ENCODE measurements around the gene CNNM2.
"Not testable (repeated sequence)": the region's sequence is repeated elsewhere in the genome, so short reads cannot be mapped to it uniquely, and the experiment has no call there.

The CNNM2 gene

DNA sequence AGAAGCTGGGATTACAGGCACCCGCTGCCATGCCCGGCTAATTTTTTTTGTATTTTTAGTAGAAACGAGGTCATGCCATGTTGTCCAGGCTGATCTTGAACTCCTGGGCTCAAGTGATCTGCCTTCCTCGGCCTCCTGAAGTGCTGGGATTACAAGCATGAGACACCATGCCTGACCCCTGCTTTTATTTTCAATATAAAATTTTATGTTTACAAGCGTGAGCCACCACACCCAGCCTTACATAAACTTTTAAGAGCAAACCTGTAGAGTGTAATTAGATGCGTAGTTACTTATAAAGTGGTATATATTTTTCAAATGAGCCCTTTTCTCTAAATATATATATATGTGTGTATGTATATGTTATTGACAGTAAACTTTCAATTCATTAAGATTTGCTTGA, 8.7 kb downstream of the CNNM2 start:
- no peak for DNase-seq (ENCODE audit: low read depth in 2 of 2)

DNA sequence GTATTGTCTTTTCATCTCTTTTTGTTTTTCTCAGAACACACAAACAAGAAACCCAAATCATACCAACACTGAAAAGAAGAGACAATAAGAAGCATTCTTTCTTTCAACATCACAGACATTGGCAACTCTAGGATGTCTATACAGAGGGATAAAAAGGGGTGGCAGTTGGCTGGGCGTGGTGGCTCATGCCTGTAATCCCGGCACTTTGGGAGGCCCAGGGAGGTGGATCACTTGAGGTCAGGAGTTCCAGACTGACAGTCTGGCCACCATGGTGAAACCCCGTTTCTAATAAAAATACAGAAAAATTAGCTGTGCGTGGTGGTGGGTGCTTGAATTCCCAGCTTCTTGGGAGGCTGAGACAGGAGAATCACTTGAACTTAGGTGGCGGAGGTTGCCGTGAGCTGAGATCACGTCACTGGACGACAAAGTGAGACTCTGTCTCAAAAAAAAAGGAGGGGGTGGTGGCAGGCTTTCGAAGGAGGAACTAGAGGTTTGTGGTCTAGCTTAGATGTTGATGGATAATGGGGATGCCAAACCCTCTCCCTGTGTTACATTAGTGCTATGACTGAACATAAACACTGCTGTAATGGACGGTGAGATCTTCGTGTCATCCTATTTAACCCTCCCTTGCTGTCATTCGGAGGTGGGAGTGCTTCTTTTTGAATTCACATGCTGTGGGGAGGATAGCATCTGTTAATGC, 9.4 kb downstream of the CNNM2 start:
- DNase-seq (ENCODE audit: low read depth in 2 of 2) = no peak

DNA sequence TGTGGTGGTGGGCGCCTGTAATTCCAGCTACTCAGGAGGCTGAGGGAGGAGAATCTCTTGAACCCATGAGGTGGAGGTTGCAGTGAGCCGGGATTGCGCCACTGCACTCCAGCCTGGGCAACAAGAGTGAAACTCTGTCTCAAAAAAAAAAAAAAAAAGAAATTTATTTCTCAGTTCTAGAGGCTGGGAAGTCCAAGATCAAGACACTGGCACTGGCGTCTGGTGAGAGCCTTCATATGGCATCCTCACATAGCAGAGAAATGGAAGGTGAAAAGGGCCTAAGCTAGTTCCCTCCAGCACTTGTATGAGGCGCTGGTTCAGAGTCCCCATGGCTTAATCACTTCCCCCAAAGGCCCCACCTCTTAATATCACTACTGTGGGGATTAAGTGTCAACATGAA, 10.3 kb downstream of the CNNM2 start:
- DNase-seq (ENCODE audit: low read depth in 2 of 2) = not testable (repeated sequence)

DNA sequence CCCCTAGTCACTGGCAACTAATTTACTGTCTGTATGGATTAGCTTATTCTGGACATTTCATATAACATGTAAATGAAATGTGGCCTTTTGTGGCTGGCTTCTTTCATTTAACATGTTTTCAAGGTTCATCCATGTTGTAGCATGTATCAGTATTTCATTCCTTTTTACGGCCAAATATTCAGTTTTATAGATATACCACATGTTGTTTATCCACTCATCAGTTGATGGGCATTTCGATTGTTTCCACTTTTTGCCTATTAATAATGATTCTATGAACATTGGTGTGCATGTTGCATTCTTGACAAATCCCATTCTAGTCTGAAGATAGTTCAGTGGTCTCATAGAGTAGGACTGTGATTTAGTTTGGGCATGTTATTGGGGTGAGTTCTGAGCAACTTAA, 12.6 kb downstream of the CNNM2 start:
- no peak for DNase-seq (ENCODE audit: low read depth in 2 of 2)

DNA sequence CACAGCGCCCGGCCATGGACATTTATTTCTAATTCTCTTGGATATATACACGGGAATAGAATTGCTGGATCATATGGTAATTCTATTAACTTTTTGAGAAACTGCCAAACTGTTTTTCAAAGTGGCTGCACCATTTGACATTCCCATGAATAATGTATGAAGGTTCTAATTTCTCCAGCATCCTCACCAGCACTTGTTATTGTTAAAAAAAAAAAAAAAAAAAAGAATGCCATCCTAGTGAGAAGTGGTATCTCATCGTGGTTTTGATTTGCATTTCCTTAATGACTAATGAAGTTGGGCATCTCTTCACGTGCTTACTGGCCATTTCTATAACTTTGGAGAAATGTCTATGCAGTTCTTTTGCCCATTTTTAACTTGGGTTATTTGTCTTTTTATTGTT, 13.5 kb downstream of the CNNM2 start:
- DNase-seq (ENCODE audit: low read depth in 2 of 2) = no peak

DNA sequence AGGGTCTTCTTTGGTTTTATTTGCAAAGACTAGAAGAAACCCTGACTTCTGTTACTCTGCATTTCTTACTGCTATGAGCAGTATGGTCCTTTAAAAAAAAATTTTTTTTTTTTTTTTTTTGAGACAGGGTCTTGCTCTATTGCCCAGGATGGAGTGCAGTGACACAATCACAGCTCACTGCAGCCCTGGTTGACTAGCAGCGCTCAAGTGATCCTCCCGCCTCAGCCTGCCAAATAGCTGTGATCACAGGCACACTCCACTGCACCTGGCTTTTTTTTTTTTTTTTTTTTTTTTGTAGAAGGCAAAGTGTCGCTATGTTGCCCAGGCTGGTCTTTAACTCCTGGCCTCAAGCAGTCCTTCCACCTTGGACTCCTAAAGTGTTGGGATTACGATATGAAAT, 17.4 kb downstream of the CNNM2 start:
- no peak for DNase-seq (ENCODE audit: low read depth in 2 of 2)

DNA sequence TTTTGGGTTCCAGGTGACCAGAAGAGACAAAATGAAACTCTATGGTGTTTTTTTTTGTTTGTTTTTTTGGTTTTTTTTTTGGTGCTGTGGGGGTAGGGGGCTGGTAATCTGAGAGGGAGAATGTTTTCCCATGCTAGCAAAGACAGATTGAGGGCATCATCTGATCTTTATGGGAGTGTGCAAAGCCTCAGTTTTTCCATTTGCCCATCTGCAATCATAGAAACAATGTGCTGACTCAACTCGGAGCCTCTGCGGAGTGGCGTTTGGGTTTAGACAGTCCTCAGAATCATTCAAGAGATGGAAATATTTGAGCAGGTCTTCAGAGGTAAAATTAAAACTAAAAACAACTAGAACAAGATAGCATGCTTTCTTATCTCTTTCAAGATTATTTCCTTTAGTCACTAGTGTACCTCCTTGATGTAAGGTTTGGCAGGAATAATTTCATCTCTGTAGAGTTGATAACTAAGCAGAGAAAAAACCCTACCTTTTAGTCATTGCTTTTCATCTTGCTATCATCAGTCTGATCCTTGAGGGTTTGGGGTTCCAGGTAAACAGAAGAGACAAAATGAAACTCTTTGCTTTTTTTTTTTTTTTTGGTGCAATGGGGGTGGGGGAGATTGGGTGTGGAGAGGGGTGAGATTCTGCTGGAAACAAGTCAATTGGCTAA, 18.0 kb downstream of the CNNM2 start:
- no peak for DNase-seq (ENCODE audit: low read depth in 2 of 2)

DNA sequence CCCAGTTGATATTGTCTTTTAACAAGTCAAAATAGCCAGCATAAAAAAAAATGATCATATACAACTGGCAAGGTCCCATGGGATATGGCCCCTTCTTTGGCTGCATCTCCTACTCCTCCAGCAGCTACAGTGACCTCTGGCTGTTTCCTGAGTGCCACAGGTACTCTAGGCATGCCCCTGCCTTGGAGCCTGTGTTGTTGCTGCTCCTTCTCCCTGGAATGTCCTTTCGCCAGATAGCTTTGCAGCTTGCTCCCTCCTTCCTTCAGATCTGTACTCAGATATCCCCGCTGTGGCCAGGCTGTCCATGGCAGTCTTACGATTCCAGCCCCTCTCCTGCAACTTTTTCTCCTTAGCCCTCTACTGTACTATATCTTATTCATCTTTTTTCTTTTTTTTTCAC, 23.3 kb downstream of the CNNM2 start:
- DNase-seq (ENCODE audit: low read depth in 2 of 2) = no peak

DNA sequence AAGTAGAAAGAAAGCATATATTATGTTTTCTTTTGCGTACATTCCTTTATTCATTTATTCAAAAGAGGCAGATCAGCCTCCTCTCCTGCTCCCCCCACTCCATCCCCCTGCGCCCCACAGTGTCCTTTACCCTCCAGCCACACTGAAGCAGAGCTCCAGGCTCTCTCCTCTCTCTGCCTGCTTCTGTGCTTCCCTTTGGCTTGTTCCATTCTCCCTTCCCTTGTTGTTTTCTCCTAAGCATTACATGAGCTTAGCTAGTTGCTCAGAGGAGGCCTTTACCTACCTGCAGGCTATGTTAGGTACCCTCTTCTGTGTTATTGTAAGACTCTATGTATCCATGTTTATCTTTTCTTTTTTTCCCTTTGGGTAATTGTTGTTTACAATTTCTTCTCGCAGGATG, 27.4 kb downstream of the CNNM2 start:
- DNase-seq (ENCODE audit: low read depth in 2 of 2) = no peak

DNA sequence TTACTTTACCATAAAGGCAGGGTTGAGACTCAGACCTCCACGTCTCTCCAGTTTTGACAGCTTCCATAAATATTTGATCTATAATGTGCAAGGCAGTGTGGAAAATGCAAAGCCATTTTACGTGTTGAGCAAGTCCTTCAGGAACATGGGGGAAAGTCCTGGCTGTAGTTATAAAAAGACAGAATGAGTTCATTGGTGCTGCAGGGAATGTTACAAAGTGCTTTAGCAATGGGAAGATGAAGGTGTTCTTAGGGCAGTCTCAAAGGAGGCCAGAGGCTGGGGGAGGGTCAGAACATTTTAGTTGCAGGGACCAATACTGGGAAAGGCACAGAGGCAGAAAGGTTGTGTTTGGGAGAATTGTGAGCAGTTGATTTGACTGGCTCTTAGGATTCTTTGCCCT, 27.9 kb downstream of the CNNM2 start:
- DNase-seq (ENCODE audit: low read depth in 2 of 2) = no peak

DNA sequence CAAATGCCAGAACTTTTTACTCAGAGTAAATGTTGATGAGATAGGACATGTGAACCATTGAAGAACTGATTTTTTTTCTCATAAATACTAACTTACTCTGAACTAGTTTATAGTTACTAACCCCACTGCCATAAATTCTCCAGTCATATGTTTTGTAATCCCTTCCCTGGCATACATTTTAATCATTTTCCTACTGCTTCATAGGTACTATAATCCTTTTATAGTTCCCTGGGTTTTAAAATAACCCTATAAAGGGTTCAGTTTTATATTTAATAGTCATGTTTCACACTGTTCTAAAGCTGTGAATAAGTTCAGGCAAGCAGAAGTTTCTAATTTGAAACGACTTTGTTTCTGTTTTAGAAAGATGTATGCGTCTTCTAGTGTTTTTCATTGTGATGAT, 28.9 kb downstream of the CNNM2 start:
- DNase-seq (ENCODE audit: low read depth in 2 of 2) = no peak

DNA sequence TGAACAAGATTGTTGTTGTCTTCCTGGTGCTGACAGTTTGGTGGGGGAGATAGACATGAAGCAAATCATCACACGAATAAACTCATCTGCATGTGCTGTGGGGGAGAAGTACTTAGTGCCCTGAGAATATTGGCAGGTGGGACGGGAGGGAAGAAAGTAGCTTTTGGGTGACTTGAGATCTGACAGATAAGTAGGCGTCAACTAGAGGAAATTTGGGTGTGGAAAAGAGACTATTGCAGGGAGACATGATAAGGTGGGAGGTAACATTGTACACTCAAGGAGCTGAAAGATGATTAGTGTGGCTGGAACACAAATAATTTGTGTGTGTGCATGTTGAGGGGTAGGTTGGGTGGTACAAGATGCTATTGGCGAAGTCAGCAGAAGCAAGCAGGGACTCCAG, 30.1 kb downstream of the CNNM2 start:
- no peak for DNase-seq (ENCODE audit: low read depth in 2 of 2)

DNA sequence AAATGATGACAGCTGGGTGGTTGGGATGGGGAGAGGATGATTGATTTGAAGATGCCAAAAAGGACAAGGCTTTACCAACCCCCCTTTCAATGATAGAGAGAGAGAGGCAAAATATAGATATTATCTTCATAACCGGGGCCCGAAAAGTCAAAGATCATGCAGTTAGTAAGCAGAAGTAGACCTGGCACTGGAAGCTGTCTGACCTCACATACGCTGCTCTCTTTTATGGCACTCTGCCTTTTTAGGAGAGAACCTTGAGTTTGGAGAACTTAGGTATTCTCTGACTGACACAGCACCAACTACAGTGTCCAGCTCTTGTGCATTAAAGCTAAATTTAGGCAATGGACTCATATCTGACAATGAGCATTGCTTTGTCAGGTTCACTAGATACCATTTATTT, 30.7 kb downstream of the CNNM2 start:
- no peak for DNase-seq (ENCODE audit: low read depth in 2 of 2)

DNA sequence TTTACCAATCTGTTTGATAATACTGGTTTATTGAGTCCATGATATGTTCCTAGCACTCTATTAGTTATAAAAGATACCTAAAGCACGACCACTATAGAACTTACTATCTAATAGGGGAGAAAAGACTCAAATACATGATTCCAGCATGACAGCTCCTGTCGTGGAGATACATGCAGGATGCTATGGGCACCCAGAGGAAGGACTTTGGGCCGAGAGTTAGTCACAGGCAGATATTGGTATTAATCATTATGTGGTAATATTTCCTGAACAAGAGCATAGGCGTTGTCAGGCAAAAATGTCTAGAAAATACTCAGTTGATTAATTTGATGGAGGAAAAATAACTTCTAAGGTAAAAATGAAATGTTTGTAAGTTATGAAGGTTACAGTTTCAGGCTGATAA, 31.8 kb downstream of the CNNM2 start:
- no peak for DNase-seq (ENCODE audit: low read depth in 2 of 2)

DNA sequence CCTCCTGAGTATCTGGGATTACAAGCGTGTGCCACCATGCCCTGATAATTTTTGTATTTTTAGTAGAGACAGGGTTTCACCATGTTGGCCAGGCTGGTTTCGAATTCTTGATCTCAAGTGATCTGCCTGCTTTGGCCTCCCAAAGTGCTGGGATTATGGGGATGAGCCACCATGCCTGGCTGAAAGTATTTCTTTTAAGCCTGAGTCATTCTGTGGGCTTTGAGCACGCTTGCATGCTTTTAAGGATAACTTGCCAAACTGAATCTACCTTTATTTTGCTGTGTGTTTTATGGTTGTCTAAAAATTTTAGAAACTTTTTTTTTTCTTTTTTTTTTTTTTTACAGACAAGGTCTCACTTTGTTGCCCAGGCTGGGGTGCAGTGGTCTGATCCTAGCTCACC, 33.2 kb downstream of the CNNM2 start:
- DNase-seq (ENCODE audit: low read depth in 2 of 2) = no peak

DNA sequence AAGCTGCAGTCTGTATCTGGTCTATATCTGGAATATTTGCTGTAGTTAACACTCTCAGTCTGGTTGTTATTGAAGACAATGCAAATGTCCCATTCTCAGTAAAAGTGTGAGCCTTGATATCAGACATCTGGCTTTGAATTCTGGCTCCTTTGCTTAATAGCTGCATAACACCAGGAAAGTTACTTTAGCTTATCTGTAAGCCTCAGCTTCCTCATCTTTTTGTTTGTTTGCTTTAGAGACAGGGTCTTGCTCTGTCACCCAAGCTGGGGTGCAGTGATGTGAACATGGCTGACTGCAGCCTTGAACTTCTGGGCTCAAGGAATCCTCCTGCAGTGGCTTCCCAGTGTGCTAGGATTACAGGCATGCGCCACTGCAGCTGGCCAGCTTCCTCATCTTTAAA, 41.3 kb downstream of the CNNM2 start:
- DNase-seq (ENCODE audit: low read depth in 2 of 2) = no peak

DNA sequence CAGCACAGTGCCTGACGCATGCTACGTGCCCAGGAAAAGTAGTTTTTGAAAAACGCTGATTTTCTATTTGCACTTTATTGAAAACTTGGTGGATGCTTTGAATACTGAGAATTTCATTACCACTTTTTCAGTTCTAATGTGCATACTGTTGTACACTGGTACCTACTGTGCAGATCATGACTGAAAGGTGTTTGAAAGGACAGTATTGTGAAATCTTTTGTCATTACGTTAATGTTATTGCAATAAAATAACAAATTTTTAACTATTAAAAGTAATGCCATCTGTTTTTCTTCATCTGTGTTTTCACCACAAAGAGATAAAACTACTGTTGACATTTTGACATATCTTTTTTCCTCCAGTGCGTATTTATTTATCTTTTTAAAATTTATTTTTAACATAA, 42.1 kb downstream of the CNNM2 start:
- DNase-seq (ENCODE audit: low read depth in 2 of 2) = no peak

DNA sequence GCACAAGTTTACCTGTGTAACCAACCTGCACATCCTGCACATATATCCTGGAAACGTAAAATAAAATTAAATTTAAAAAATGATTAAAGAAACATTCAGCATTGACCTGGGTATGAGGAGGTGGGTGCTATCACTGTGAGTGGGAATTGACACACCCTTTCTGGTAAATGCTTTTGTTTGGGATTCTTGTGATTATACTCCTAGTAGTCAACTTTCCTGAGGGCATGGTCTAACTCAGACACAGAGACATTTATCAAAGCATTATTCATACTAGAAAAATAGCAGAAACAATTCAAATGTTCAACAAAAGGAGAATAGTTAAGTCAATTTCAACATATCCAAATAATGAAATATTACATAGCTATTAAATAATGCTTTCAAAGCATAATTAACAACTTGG, 44.2 kb downstream of the CNNM2 start:
- DNase-seq (ENCODE audit: low read depth in 2 of 2) = no peak

DNA sequence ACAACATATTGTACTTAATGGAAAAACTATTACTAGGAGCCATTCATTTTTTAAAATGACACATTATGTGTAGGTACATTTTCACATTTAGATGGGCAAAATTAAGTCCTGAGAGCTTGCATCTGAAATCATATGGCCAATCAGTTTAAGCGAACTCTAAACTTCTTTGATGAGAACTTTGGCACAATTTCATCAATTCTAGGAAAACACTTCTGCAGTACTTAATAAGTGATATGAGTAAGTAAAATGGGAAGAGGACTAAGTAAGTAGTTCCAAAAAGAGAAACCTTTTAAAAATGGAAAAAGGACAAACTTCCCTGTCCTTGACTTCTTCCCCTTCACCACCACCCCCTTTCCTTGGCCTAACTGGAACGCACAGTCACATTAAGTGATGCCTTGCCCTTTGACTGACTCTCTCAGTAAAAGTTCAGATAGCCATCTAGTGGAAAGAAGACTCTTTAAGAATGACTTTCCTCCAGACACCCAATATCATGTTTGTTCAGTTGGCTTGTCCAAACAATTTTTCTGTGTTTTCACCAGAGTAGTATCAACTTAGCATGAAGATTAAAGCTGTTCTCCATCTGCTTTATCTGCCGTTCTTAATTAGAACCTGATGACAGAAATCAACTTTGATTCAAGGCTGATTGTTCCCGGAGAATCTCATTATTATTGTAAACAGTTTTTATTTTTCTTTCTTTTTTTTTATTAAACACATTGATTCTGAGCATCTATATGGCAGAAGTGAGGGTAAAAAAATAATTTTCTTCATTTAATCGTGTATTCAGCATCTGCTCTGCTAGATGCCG, 45.1 kb downstream of the CNNM2 start:
- DNase-seq (ENCODE audit: low read depth in 2 of 2) = no peak

DNA sequence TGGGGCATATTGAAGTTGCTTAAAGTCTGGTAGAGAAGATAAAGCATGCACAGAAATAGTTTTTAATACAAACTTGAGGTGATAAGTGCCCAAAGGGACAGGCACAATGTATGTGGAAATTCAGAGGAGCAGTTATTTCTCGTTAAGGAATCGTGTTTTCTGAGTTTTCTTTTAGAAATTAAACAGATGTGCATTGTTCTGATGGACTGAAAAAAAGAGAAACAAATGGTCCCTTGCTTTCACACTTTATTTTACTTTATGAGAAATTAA, 45.6 kb downstream of the CNNM2 start:
- no peak for DNase-seq (ENCODE audit: low read depth in 2 of 2)

DNA sequence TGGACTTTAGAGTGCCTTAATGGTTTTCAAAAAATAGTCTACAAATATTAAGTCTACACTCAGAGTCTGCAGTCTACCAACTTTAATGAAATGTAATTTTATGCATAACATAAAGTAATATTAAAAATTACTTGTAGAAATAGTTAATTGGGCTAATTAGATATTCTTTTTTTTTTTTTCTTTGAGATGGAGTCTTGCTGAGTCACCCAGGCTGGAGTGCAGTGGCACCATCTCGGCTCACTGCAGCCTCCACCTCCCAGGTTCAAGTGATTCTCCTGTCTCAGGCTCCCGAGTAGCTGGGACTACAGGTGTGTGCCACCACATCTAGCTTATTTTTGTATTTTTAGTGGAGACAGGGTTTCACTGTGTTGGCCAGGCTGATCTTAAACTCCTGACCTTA, 46.0 kb downstream of the CNNM2 start:
- not testable (repeated sequence) for DNase-seq (ENCODE audit: low read depth in 2 of 2)

DNA sequence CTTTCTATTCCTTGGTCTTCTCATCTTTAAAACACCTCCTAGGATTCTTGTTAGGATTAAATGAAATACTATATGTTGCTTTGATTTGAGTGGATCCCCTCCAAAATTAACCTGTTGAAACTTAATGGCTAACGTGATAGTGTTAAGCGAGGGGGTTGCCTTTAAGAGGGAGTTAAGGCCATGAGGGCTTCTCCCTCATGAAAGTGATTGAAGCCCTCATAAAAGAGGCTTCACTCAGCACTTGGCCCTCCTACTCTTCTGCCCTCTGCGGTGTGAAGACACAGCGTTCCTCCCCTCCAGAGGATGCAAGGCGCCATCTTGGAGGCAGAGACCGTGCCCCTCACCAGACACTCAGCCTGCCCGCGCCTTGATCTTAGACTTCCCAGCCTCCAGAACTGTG, 46.6 kb downstream of the CNNM2 start:
- no peak for DNase-seq (ENCODE audit: low read depth in 2 of 2)

DNA sequence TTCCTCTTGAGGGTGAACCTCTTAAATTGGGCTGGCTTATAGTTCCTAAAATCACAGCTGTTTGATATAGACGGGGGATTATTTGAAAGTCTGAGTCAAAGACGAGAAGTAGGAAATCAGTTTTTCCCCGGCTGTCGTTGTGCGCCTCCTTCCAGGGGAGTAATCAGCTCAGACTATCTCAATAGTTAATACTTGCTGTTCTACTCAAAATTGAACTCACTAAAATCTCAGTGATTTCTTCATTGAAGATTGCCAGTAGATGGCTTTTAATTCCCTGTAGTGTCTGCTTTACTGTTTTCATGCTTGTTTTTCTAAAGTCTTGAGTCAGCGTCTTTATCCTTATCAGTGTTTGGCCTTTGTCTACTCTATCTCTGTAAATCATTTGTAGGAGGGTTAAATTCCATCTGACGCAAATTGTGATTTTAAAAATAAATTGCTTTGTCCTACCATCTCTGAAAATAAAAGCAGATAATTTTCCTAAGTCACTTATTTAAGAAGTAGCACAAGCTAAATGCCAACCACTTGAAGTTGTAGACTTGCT, 47.3 kb downstream of the CNNM2 start:
- no peak for DNase-seq (ENCODE audit: low read depth in 2 of 2)
